AG08395 (cell line): ENCODE results near the gene RENBP.

Source experiments
- DNase-seq: peaks from one replicate; pipeline ENCODE4 v3.0.0; 2012; ENCODE audit warnings: mixed read lengths, low spot score

Gene RENBP

DNA sequence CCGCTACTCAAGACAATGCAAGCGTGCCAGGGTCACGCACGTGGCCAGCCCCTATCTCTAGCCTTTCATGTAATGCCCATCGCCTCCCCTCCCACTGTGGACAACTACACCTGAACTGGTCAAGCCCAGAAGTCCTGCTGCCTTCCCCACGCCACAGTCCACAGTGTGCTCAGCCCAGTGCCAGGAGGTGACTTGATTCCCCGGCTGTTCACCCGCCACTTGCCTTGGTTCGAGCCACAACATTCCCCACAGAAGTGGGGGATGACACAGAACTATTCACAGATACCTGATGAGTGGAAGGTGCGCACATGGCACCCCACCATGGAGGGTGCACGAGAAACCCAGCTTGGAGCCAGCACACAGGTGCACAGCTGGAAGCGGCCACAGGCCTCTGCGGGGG lies 25.2 kb downstream of the RENBP start:
- DNase-seq = no peak

DNA sequence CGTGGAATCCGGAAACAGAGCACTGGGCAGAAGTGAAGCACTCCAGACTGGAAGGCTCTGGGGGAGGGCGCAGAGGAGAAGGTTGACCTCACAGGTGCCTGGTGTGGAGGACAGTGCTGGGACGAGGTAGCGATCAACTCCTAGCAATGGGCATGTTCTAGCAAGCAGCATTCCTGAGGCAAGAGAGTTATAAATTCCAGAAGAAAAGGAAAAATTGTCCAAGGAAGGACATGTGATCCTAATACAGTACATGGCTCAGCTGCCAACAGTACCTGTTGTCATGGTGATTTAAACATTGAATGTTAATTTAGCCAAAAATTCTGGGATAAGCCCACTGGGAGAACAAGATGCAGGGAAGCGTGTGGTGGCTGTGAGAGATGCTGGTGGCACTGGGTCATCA lies 26.6 kb downstream of the RENBP start:
- no peak for DNase-seq

DNA sequence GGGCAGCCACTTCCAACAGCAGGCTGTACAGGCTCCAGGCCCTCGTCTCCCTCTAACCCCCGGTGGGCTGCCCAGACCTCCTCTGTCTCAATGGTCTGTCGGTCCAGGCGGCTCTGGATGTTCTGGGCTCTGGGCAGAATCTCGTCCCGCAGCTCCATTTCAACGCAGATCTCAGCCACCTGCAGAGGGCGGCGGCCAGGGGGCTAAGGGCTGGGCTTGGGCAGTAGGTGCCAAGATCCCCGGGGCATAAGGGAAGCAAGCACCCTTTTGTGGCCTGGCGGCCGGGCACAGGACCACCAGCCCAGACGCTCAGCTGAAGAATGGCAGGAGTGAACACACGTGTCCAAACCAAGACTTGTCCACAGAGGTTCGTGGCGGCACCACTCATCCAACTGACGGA lies 30.7 kb downstream of the RENBP start:
- DNase-seq = no peak

DNA sequence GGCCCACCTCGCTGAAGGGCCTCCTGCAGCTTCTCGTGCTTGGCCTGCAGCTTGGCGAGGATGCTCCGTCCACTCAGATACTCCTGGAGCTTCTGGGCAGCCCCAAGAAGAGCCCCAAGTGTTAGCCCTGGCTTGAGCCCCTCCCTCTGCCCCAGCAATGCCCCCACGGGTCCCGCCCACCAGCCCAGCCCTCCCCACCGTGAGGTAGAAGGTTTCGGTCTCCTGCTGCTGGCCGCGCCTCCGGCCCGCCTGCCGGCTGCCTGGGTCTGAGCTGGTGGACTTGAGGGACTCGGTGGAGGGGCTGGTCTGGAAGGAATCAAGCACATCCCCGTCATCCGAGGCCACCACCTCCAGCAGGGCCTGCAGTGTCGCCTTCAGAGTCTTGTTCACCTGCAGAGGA lies 31.2 kb downstream of the RENBP start:
- no peak for DNase-seq

DNA sequence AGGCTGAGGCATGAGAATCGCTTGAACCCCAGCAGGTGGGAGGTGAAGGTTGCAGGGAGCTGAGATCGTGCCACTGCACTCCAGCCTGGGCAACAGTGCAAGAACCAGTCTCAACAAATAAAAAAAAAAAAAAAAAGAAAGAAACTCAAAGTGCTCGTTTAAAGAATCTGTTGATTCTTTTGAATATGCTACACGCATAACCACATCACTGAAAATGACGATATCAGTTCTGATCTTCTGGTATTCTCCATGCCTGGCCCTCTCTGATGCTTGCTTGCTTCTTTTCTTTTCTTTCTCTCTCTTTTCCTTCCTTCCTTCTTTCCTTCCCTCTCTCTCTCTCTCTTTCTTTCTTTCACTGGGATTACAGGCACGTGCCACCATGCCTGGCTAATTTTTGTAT lies 32.6 kb downstream of the RENBP start:
- DNase-seq = no peak

DNA sequence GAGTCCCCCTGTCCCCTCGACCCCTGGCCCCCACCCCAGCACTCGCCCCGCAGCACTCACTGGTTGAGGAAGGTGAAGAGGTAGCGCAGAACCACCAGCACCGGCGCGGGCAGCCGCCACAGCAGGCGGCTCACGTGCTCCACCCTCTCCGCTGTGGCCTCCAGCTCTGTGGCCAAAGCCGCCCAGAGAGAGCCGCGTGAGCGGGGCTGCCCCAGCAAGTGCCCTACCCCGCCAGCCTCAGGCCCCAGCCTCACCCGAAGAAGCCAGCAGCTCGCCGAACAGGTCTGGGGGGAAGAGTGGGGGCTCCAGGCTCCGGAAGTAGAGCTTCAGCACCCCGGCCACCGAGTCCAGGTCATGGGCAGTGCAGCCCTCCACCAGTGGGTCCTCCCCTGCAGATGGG lies 34.0 kb downstream of the RENBP start:
- no peak for DNase-seq

DNA sequence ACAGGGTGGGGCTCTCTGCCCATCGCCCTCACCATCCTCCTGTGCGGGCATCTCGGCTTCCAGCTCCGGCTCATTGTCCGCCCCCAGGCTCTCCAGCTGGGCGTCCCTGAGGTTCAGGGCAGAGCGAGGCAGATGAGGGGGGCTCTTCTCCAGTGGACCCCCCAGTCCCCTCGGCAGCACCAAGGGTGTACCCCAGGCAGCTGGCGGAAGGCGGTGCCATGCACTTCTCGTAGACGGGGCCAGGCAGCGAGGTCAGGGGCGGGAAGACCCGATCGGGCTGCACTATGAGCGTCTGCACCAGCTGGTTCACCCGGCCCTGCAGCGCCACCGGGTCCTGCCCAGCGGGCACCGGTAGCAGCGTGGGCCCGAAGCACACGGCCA lies 34.5 kb downstream of the RENBP start:
- DNase-seq = no peak

DNA sequence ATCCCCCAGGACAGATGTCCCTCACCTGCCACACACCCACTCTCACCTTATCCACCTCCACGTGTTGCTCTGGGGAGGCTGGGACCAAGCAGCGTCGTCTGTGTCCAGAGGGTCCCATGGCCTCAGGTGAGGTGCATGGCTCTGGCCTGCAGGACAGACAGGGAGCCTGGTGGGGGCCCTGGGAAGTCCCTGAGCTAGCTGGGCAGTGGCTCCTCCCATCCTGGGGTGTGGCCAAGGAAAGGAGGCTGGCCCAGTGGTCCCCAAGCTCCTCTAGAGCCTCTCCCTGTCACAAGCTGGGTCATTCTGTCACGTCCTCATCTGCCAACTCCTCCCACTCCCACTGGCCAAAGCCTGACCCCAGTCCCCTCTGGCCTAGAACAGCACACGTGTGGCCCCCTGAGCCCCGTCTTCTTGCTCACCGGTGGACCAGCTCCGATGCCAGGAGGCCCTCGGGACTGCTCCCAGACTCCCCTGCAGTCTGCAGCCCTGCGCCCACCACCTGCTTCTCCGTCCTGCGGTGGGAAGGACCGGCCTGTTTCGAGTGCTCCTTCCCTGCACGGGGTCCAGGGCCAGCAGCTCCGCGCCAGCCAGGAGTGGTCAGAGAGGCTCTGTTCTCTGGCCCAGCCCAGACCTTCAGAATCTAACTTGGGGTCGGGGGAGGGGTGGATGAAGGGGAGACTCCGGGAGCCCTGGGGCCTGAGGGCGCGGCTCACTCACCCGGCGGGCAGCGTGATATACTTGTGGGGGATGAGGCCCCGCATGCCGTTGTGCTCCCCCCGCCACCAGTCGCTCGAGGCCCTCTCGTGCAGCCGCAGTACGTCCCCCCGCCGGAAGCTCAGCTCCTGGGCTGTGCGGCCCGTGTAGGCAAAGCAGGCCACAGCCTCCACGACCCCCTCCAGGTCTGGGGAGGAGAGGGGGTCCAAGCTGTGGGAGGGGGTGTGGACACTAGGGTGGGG lies 35.1 kb downstream of the RENBP start:
- no peak for DNase-seq

DNA sequence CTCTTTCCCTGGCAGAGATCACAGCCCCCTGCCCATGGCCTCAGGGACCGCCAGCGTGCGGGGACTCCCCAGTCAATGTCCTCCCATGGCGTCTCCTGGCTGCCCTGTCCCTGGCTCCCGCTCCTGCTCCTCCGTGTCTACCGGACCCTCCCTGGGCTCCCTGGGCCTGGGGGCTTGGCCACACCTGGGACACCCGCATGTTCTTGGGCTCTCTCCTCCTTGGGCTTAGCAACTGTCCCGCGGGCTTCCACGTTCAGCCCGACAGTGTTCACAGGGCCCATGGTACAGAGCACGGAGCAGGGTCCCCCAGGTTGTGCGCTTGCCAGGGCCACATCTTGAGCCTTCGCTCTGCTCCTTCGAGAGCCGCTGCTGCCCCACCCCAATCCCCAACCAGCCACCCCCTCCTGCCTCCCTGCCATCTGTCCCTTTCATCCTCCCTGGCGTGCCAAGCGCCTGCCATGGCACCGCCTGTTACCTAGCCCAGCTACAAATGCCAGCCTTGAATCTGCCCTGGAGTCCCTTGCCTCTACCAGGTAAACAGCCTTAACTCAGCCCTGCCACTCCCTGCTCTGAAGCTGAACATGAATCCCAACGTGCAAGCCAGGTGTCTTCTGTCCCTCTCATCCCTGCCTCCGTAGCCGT lies 36.1 kb downstream of the RENBP start:
- no peak for DNase-seq

DNA sequence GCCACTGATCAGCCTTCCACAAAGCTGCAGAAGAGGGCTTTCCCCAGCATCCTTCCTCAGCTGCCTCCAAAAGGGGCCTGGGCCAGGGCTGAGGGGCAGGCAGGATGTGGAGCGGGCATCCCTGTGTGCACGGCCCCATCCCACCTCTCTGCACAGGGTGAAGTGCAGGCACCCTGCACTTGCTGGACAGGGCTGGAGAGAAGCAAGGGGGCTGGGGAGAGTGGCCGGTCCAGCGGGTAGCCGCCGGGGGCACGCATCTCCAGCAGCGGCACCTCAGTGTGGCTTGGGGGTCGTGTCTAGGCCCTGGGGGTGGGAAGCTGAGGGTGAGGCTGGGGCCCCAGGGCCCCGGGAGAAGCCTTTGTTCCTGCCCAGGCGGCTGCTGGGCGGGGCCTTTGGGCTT lies 37.0 kb downstream of the RENBP start:
- no peak for DNase-seq

DNA sequence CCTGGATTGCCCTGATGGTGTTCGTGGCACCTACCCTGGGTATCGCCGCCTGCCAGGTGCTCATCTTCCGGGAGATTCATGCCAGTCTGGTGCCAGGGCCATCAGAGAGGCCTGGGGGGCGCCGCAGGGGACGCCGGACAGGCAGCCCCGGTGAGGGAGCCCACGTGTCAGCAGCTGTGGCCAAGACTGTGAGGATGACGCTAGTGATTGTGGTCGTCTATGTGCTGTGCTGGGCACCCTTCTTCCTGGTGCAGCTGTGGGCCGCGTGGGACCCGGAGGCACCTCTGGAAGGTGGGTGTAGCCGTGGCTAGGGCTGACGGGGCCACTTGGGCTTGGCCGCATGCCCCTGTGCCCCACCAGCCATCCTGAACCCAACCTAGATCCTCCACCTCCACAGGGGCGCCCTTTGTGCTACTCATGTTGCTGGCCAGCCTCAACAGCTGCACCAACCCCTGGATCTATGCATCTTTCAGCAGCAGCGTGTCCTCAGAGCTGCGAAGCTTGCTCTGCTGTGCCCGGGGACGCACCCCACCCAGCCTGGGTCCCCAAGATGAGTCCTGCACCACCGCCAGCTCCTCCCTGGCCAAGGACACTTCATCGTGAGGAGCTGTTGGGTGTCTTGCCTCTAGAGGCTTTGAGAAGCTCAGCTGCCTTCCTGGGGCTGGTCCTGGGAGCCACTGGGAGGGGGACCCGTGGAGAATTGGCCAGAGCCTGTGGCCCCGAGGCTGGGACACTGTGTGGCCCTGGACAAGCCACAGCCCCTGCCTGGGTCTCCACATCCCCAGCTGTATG lies 38.1 kb downstream of the RENBP start:
- DNase-seq = no peak

DNA sequence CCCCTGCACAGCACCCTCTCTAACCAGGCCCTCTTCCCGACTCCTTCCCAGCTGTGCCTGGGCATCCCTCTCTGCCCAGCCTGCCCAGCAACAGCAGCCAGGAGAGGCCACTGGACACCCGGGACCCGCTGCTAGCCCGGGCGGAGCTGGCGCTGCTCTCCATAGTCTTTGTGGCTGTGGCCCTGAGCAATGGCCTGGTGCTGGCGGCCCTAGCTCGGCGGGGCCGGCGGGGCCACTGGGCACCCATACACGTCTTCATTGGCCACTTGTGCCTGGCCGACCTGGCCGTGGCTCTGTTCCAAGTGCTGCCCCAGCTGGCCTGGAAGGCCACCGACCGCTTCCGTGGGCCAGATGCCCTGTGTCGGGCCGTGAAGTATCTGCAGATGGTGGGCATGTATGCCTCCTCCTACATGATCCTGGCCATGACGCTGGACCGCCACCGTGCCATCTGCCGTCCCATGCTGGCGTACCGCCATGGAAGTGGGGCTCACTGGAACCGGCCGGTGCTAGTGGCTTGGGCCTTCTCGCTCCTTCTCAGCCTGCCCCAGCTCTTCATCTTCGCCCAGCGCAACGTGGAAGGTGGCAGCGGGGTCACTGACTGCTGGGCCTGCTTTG lies 38.9 kb downstream of the RENBP start:
- DNase-seq = no peak

DNA sequence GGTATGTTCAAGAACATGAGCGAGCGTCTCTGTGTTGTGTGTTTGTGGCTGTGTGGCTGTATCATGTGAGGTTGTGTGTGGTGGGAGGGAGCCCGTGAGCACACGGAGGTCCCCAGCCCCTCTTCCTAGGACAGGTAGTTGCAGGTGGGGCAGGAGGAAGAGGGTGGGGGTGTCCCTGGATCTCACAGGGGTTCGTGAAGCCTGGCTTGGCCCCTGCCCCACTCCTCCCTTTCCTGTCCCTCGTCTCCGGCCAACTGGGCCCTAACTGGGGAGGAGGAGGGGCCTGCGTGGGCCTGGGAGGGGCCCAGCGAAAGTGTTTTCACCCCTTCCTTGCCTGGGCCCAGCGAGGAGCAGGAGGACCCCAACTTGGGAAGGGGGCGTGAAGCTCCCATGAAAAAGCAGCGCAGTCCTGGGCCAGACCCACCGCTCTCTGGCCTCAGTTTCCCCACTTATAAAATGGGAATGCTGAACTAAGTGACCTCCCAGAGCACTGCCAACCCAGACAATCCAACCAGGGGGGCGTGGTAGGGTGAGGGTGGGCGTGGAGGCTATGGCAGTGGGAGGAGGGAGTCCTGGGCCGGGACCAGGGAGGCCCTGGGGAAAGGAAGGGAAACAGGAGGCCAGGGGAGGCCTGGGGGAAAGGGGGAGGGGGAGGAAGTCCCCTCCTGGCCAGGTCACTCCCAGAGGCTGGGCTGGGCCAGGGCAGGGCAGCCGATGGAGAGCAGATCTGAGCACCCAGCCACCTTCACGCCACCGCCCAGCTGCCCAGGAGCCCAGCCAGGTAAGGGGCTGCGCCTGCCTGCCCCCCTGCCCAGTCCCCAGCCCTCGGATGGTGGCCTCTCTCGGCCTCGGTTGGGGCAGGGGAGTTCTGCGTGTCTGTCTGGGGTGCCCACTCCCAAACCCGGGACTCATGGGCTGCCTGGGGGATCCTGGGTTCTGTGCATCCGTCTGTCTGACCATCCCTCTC lies 40.2 kb downstream of the RENBP start, which contains the start of gene AVPR2:
AVPR2 (plus strand) TSS at position 683 of the 967 bp plus-strand sequence. CDS start 473 bp downstream, outside the sequence.
- no peak for DNase-seq

DNA sequence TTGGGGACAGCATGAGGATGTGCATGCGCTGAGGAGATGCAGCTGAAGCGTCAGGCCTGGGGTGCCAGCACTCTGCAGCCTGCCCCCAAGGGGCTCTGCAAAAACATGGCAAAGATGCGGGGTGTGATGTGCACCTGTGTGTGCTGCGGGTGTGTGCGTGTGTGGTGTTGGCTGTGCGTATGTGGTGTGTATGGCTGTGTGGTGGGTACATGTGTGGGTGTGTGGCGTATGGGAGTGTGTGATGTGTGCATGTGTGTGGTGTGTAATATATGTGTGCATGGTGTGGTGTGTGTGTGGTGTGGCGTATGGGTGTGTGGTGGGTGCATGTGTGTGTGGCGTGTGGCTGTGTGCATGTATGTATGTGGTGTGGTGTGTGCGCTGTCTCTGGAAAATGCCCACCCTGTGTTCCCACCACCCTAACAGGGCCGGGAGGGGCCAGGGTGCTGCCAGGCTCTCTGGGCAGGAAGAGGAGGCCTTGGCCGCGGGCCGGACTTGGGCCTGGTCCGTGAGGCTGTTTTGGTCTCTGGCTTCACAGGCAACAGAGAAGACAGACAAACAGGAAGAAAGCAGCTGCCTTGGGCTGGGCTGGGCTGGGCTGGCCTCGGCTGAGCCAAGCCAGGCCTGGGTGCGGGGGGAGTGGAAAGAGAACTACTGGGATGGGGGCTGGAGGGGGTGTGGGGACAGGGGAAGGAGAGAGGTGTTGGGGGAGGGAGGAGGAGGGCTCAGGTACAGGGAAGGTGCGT lies 41.0 kb downstream of the RENBP start:
- DNase-seq = no peak

DNA sequence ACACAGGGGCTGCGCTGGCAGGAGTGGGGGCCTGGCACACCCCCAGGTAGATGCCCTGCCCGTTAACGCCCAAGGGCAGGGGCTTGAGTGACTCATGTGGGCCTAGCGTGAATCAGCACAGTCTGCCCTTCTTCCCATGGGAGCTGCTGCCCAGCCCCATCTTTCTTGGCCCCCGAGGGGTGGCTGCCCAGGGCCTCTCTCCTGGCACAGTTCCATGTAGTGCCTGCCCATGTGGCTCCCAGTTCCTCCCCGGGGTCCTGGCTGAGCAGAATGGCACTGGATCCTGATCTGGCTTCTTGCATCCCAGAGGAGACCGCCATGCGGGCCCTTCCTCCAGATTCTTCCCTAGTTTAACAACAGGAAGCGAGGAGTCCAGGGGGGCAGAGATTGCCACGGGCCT lies 42.1 kb downstream of the RENBP start:
- no peak for DNase-seq

DNA sequence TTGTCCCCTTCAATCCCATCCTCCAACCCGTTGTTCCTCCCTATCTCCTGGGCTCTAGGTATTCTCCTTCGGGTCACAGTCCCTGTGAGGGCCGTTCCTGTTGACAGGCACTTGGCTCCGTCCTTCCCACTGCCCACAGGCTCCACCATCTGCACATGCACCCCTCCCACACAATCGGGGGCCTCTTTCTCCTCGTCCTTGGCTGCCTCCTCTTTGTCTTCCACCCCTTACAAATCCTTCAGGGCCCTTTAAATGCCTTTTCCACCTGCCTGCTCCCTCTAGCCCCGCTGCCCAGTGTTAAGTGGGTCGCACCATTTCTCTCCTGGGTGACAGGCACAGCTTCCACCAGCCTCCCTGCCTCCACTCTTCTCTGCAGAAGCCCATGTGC lies 42.7 kb downstream of the RENBP start:
- DNase-seq = no peak

DNA sequence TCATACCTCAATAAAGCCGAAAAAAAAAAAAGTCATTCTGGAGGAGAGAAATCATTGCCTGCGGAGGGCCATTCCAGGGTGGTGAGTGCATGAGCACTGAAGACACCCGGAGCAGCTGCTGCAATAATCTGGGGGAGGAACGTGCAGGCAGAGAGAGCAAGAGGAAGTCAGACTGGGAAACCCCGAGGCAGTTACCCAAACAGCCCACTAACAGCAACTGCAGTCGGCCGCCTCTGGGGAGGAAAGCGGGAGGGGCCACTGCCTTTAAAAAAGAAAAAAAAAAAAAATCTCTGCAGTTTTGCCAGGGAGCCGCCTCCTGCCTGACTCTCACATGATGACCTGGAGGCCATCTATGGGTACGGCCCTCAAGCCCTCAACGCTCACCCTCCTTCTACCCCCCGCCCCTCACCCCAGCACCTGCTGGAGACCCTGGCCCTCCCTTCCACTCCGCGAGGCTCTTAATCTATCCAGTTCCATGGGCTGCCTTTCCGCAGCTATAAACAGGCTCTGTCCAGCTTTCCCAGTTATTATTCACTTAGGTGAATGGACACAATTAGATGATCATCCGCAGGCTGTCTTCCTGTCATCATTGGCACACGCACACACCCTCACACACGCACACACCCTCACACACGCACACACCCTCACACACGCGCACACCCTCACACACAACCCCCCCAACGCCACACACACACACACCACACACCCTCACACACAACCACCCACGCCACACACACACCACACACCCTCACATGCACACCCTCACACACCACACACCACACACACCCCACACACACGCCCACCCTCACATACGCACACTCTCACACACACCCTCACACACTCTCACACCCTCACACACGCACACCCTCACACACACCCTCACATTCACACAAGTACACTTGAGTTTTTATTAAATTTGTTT lies 43.4 kb downstream of the RENBP start:
- peak; percentile 89 for DNase-seq

DNA sequence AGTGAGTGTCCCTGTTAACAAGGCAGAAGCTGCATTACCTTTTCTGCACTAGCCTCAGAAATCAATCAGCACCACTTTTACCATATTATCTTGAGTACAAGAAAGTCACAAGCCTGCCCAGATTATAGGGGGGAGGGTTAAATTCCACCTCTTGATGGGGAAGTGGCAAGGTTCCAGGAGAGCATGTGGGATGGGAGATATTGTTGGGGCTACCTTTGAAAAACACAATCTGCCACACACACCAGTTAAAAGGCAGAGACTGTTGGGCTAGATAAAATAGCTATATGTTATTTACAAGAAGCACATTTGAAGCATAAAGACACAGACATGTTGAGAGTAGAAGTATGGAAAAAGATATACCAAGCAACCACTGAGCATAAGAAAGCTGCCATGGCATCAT lies 46.5 kb downstream of the RENBP start:
- no peak for DNase-seq

DNA sequence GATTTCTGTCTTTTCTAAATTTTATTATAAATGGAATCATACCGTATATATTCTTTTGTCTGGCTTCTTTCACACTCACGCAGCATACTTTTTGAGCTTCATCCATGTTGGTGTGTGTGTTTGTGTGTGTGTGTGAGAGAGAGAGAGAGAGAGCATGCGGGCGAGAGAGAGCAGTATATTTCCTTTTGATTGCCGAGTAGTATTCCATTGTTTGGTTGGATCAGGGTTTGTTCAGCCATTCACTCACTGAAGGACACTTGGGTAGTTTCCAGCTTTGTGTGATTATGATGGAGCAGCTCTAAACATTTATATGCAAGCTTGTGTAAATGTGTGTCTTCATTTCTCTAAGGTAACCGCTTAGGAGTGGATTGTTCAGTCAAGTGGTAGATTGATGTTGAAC lies 55.3 kb downstream of the RENBP start:
- DNase-seq = no peak
